NOMO-1 treated with dmso at 0.1 percent for 144 hours (cell line): ENCODE results near the gene SMARCB1.
"Not testable (repeated sequence)": the region's sequence is repeated elsewhere in the genome, so short reads cannot be mapped to it uniquely, and the experiment has no call there.

Source experiments
- DNase-seq: peaks from one replicate; lab custom pipeline; 2025; ENCODE audit not compliant: unreplicated experiment; lab: John Stamatoyannopoulos, UW

The SMARCB1 gene

GRCh38 chr22:23841736-23842445, 55.1 kb downstream of the SMARCB1 start:
- no peak for DNase-seq

DNA sequence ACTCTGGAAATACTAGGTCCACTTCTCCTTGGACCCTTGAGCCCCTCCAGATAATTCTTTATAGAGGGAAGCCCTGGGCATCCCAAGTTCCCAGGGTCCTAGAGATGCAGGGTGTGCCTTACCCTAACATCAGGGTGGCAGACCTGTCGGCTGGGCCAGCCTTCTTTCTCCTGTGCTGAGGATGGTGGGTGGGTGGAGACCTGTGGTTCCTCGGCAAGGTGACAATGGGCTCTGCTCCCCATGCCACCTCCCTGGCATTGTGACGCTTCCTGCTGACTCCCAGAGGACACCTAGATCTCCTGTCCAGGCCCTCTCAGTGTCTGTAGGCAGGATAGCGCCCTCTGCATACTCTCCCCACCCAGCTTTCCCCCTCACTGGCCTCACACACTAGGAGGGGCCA, 55.8 kb downstream of the SMARCB1 start:
- DNase-seq, result no peak

DNA sequence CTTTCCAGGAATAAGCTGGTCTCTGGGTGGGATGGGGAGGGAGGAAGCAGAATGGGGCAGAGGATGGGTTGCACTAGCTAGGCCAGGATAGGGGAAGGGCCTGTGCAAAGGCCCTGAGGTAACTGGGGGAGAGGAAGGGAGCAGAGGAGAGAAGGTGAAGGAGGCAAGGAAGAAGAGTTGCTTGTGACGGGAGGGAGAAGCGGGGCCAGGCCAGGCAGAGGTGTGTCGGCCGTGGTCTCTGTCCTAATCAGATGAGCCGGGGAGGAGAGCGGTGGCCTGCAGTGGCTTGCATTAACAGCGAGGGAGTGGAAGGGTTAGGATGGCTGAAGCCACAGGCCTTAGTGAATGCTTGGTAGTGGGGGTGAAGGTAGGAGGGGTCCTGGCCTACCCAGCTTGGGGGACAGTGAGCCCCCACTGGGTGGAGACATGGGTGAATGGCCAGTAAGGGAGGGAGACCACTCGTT, 58.0 kb downstream of the SMARCB1 start:
- no peak for DNase-seq

GRCh38 chr22:23845265-23846080, 58.7 kb downstream of the SMARCB1 start:
- DNase-seq, result no peak

- DNase-seq, result no peak
These were observed 59.3 kb downstream of the SMARCB1 start for GRCh38 chr22:23846081-23846469.

DNA sequence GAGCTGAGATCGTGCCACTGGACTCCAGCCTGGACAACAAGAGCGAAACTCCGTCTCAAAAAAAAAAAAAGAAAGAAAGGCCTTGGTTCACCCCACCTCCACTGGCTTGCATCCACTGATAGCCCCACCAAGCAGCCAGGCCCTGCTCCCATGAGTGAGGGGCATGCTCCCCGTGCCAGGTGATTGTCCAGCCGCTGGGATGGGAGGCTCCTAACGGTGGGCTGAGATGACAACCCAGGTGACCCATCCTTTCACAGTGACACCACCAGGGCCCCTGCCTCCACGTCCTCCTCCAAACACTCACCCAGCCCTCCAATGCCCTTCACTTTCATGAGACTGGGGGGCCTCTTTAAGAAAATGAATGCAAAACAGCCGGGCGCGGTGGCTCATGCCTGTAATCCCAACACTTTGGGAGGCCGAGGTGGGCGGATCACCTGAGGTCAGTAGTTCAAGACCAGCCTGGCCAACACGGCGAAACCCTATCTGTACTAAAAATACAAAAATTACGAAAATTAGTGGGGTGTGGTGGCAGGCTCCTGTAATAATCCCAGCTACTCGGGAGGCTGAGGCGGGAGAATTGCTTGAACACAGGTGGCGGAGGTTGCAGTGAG, 60.6 kb downstream of the SMARCB1 start:
- no peak for DNase-seq

DNA sequence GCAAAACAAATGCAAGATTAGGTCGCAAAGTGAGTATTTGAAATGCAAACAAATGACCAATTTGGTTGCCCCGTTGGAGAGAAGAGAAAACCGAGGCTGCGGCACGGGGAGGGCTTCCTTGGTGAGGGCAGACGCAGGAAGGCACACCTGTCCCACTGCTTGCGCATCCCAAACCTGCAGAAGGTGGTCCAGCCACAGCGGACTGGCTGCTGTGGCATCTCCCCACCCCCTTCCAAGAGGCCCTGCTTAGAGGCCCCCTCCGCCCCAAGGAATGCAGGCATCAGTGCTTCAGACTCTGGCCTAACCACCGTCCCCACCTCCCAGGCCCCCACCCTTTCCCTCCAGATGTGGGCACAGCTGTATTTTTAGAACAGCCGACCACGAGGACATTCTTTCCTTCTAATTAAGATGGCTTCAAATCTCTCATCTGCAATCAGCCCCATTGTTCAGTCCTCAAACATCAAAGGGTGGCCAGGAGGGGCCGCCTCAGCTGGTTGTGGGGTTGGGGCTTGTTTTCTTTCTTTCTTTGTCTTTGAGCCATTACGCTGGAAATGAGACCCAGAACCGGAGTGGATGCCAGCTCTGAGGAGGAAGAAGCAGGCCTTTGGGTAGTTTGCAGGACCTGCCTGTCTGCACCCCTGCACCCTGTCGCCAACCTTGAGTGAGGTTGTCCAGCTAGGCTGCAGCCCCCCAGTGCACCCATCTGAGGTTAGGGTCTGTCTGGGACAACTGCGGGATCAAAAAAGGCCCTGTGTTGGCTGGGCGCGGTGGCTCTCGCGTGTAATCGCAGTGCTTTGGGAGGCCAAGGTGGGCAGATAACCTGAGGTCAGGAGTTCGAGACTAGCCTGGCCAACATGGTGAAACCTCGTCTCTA, 61.5 kb downstream of the SMARCB1 start:
- DNase-seq, result no peak

GRCh38 chr22:23849009-23850006, 62.5 kb downstream of the SMARCB1 start:
- peak; percentile 41 for DNase-seq

GRCh38 chr22:23850136-23850611, 63.4 kb downstream of the SMARCB1 start:
- no peak for DNase-seq

- no peak for DNase-seq
These were observed 70.2 kb downstream of the SMARCB1 start for GRCh38 chr22:23856721-23857605.

- peak; percentile 91 for DNase-seq
These were observed 71.1 kb downstream of the SMARCB1 start, which contains the start of gene SLC2A11 for GRCh38 chr22:23857606-23858483. Gene SLC2A11 (plus strand): TSS chr22:23857875. CDS start chr22:23858000, 125 bp downstream.

GRCh38 chr22:23858484-23858815, 71.7 kb downstream of the SMARCB1 start:
- no peak for DNase-seq

DNA sequence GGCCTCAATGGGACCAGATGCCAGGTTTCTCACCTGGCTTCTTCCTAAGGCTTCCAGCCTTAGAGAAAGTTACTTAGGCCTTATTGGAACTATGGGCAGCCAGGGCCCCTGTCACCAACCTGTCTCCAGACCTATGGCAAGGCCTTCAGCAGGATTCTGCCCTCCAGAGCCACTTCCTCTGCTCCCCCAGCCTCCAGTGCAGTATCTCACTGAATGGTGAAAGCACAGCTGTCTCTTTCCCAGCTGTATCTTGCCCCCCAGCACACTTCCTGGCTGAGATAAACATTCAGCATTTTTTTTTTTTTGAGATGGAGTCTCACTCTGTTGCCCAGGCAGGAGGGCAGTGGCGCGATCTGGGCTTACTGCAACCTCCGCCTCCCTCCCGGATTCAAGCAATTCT, 72.4 kb downstream of the SMARCB1 start:
- no peak for DNase-seq

DNA sequence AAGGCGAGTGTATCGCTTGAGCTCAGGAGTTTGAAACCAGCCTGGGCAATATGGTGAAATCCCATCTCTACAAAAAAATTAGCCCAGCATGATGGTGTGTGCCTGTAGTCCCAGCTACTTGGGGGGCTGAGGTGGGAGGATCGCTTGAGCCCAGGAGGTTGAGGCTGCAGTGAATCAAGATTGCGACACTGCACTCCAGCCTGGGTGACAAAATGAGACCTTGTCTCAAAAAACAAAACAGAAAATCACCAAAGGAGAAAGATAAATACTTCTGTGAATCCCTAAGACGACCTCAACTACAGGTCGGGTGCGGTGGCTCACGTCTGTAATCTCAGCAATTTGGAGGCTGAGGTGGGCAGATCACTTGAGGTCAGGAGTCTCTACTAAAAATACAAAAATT, 73.4 kb downstream of the SMARCB1 start:
- not testable (repeated sequence) for DNase-seq

DNA sequence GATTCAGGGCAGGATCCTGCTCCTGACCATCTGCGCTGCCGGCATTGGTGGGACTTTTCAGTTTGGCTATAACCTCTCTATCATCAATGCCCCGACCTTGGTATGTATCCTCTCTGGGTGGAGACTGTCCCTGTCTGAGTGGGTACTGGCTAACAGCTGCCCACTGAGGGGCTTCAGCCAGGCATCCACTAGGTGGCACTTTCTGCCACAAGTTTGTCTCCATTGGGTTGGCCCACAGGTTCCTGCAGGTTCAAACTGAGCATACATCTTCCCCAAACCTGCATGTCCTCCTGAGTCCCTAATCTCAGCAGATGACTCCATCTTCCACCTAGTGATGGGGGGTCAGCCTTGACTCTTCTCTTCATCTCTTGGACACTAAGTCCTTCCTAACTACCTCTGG, 75.3 kb downstream of the SMARCB1 start:
- DNase-seq, result peak; percentile 3

GRCh38 chr22:23864499-23865154, 77.9 kb downstream of the SMARCB1 start:
- DNase-seq, result not testable (repeated sequence)

GRCh38 chr22:23868580-23868979, 81.8 kb downstream of the SMARCB1 start:
- no peak for DNase-seq
